ENCODE results near the gene ATP5F1A.
"Not testable (repeated sequence)": the region's sequence is repeated elsewhere in the genome, so short reads cannot be mapped to it uniquely, and the experiment has no call there.

The ATP5F1A gene

DNA sequence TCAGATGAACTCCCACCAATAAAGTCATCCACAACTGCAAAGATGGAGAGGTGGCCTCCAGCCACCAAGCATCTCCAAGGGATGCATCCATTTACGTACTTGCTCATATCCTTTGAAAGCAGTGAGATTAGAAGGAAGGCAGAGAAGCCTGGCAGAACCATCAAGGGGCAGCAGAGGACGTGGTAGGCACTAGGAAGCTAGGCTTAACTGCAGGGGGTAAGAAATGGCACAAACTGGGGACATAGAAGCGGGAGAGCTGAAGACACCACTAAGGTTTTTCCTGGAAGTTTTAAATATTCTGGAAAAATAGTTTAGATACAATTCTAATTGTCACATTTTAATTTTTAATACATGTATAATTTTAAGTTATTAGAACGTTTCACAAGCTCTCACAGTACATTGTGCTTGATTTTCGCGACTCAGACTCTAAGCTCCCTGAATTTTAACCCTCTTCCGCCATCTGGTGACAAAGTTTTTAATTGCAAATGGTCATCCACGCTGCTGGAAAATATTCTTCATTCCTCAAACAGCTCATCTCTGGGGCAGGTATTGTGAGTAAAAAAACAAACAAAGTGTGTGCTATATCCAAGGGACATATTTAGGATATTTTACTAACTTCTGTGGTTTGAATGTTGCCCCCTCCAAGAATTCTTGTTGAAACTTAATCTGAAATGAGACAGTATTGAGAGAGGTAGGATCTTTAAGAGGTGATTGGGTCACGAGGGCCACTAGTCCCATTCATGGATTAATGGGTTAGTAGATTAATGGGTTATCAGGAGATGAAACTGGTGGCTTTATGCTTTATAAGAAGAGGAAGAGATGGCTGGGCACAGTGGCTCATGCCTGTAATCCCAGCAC, 24.4 kb downstream of the ATP5F1A start:
- peak; percentile 75 for DNase-seq

DNA sequence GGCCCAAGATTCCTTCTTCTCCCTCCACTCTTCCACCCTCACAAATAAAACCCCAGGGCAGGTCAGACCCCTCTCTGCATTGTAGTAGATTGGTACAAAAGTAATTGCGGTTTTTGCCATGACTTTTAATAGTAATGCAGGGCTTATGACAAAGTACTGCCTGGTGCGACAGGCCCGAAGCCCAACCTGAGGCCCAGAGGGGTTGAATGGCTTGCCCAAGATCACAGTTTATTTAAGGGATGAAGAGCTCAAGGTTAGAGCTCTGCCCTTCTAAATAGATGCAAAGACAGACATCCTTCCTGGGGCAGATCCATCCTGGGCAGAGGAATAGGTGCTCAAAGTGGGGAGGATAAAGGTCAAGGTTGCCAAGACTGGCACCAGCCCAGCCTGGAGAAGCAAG, 25.1 kb downstream of the ATP5F1A start:
- DNase-seq, result no peak

DNA sequence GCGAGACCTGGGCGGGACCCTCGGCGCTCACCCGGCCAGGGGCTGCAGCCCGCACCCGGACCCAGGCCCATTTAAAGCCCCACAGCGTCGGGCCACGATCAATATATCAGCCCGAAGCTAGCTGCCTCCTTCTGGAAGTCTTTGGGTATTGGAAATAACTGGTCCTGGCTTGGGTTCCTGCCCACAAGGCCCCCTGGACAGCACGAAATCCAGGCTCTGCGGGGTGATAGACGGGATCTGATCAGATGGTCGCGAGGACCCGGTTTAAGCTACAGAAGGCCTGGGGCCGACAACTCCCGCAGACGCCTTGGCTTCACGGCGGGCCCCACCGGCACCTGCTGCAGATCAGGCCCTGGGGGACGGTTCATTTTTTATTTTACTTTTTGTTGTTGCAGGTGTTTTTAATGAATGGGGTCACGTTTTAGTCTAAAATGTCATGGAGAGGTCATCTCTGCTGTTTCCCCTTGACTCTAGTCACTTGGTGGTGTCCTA, 25.7 kb downstream of the ATP5F1A start:
- DNase-seq, result no peak

DNA sequence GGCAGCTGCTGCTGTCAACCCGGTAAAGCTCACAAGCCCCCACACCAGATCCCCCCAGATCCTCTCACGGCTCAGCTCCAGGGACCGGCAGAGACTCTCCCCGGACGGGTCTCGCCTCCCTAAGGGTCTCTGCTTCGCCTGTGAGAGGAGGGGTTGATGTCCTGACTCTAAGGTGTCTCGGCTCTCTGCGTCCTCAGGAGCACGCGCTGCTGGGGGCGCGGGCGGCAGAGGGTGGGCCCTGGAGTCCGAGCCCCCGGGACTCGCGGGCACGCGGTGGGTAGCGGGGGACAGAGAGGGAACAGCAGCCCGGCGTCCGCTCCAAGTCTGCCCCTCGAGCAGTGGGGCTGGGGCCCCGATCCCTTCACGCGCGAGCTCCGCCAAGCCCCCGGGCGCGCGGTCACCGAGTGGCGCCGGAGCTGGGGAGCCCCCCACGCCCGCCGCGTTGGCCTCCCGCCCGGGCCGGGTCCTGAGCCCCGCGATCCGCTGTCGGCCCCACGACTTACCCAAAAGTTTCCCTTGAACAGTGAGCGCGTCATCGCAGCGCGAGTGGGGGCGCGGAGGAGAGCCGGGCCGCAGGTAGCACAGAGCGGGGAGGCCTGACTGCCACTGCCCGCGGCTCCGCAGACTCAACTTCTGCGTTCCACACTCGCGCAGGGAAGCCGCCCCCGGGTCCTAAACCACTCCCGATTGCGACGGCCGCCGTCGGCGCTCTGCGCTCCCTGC, 26.3 kb downstream of the ATP5F1A start, which contains the start of gene PSTPIP2:
PSTPIP2 (minus strand) TSS at position 608 of the 723 bp plus-strand sequence; CDS start at position 536, 72 bp downstream.
- peak; percentile 64 for DNase-seq

DNA sequence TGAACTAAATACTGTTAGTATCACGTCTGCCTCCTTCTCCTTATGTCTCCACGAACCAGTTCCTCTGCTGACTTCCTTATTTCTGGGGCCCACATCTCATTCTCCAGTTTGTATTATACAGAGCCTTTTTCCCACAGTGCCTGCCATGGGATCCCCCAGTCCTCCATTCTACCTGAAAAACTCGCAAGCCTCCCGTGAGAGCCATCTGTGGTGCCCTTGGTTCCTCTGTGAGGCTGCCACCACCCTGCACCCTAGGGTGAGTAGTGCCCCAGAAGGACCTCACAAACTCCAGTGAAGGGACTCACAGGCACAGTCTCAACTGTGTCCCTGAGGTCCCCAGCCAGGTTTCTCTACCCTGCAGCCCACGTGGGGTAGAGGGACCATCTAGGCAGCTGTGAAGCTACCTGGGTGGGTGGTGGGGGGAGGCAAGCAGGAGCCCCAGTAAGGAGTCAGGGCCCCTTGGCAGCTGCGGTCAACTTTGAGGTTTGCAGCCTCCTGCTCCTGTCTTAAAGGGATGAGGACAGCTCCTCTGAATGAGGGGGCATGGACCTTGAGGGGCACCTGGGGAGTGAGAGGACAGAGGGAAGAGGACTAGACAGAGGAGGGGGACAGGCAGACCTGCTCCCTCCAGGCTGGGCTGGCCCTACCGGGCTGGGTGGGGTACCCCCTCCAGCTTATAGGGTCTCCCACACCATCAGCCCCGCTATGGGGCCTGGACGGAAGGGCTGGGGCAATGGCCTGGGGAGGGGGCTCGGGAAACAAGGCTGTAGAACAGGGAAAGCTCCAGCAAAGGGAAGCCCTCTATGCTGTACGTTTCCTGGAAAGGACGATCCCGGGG, 27.1 kb downstream of the ATP5F1A start:
- DNase-seq, result no peak

DNA sequence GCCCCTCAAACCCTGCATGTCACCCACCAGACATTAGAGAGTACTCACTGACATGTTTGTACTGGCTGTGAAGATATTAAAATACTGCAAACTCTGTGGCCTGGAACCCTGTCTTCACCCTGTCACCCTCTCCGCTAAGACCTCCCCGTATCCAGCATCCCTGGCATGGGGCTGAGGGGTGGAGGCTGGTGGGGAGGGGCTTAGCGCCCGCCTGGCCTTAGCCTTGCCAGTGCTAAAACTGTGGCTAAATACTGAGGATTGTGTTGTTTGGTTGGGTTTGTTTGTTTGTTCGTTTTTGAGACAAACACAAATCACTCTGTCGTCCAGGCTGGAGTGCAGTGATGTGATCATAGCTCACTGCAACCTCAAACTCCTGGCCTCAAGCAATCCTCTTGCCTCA, 27.9 kb downstream of the ATP5F1A start:
- DNase-seq, result no peak

DNA sequence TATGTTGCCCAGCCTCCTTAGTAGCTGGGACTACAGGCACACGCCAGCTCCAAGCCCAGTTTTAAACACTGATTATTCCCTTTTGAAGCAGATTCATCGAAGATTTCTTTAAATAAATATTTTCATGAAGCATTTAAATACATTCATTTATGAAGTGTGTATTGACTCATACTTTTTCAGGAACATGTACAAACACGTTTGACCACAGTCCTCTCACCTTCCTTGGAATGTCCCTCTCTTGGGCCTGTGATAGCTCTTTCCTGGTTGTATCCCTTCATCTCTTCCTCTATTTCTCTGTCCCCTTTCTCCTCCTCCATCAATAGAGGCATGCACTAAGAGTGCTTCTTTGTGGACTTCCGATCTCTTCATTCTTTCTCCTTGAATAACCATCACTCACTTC, 28.6 kb downstream of the ATP5F1A start:
- no peak for DNase-seq

DNA sequence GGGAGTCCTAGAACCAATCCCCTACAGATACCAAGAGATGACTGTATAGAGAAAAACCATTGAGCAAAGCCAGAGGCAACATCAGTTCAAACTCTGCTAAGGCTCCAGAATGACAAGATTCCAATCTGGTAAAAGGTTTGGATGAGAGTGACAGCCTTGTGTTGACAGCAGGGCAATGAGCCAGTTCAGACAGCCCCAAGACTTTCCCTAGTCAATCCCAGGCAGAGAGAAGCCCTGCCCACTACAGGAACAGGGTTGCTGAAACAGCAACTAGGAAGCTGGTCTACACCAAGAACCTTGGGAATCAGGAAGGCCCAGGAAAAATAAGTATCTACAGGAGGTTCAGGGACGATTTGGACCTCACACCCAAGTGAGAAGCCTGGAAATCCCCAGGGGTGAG, 29.3 kb downstream of the ATP5F1A start:
- DNase-seq, result no peak

DNA sequence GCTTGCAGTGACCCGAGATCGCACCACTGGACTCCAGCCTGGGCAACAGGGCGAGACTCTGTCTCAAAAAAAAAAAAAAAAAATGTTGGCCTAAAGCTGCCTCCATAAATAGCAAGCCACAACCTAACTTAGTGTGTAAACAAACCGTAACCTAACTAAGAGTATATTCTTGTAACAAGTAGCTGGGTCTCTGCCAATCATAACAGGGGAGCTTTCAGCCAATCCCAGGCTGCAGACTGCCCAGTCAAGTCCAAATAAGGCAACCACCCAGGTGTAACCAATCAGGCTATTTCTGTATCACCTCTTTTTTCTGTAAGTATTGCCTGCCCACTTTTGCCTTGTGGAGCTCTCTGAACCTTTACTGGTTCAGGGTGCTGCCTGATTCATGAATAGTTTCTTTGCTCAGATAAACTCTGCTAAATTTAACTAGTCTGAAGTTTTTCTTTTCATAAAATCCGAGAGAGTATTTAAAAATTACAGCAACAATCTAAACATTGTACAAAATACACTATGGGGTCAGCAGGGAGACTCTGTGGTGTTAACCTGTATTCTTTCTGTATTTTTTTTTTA, 30.6 kb downstream of the ATP5F1A start:
- peak; percentile 7 for DNase-seq

DNA sequence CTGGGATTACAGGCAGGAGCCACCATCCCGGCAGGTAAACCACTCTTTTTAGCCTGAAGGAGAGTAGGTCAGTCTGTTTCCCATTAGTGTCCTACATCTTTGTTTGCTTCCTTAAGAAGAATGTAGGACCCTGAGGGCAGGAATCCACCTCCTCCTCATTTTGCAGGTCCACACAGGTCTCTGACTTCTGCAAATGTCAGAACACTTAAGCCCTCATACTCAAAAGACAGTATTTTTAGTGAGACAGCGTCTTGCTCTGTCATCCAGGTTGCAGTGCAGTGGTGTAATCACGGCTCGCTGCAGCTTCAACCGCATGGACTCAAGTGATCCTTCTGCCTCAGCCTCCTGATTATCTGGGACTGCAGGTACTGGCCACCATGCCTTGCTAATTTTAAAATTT, 35.3 kb downstream of the ATP5F1A start:
- DNase-seq, result no peak

DNA sequence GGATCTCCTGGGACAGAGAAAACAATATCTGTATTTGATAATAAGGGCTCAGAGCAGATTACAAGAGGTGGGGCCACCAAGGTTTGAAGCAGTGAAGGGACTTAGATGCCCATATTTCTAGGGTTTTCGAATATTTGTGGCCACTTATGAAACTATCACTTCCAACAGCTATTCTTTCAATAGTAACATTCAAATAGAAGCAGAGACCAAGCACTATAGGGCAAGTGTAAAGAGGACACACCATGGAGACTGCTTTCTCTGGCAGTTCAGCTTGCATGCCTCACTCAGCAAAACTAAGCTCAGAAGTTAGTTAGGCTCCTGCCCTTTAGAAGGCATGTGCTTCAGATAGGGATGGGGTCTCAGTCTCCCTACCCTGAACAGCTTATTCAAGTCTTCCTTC, 36.3 kb downstream of the ATP5F1A start:
- no peak for DNase-seq

DNA sequence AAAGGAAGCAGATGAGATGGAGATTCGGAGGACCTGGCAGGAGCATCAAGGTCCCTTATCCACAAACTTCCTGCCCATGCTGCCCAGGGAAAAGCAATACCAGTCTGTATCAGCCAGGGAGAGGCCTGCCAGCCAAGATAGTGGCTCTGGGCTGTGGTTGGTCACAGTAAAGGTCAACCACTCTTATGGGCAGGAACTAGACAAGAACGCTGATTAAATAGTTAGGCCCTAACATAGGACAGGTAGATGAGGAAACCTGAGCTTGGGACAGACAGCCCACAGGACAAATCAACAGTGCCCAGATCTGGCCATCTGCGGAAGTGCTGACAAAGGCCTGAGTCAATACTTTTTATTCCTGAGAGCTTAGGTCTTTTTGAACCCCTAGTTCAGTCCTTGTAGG, 36.7 kb downstream of the ATP5F1A start:
- no peak for DNase-seq

DNA sequence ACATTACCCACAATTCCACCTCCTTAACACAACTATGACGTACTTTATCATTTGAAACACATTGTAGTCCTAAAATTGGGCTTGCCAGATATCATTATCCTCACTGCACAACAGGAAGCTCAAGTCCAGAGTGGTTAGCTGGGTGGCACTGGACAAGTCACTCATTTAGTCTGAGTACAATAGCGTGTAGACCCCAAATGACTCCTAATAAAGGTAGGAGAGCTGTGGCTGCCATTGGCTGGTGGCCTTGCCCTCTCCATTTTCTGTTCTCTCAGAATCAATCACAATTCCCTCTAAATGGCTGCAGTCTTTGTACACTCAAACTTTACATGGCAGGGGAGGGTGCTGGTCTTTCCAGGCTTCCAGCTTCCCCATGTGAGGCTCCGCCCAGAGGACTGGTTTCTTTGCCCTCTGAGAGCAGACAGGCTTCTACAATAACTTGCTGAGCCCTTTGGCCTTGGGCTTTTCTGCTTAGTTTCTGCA, 37.7 kb downstream of the ATP5F1A start:
- DNase-seq, result no peak

DNA sequence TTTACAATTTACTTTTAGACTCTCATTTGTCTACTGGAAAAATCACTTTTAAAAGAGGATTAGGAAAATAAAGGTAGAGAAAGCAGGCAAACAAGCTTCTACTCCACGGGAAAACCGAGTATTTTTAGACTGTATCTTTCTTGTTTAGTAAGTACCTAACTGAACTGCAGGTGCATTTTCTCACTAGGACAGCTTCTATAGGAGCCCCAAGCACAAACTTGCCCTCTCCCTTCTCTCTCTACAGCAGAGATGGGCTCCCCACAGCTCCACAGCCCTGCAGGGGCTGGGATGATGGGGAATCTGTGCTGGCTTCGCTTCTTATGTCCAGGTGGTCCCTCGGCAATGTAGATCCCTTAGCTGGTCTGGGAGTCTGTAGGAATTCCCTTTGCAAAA, 42.3 kb downstream of the ATP5F1A start:
- no peak for DNase-seq

DNA sequence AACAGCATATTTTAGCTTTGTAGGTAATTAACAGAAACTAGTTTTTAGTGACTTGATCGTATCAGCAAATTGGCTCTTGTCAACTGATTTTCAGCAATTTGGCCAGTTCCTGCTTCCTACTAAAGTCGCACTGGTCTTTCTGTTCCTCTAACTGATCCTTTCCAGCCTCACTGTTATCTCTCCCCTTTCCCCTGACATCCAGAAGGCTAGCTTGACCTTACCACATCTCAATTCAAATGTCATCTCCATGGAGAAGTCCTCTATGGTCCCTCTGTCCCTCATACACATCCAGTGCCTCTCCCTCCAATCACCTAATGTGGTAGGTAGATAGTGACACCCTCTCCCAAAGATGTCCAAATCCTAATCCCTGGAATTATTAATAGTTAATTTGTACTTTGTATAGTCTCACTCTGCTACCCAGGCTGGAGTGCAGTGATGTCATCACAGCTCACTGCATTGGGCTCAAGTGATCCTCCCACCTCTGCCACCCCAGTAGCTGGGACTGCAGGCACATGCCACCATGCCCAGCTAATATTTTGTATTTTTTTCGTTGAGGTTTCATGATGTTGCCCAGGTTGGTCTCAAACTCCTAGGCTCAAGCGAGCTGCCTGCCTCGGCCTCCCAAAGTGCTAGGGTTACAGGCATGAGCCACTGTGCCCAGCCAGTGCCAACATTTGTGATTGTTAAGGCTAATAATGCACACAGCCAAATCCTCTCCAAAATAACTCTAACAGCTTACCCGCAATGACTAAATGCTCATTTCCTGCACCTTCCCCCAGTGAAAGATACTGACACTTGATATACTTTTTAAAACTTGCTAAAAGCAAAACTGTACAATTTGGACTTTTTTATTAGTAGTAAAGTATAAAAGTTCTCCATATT, 42.9 kb downstream of the ATP5F1A start:
- DNase-seq, result no peak

DNA sequence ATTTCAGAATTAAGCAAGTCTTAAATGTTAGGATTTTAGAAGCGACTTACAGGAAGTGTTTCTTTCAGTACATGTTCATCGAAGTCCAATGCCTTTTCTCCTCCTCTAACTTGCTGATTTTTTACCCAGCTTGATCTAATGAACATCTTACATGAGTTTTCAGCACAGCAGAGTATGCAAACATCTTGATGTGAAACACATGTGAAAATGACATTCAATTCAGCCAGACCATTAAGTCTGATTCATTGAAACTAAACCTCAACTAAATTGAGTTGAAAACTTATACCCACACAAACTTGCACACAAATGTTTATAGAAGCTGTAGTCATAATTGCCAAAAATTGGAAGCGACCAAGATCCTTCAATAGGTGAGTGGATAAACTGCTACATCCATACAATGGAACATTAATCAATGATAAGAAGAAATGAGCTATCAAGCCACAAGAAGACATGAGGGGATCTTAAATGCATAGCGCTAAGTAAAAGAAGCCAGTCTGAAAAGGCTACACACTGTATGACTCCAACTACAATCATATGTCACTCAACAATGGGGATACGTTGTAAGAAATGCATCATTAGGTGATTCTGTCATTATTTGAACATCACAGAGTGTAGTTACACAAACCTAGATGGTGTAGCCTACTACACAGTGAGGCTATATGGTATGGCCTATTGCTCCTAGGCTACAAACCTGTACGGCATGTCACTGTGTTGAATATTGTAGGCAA, 44.6 kb downstream of the ATP5F1A start:
- peak; percentile 59 for DNase-seq

DNA sequence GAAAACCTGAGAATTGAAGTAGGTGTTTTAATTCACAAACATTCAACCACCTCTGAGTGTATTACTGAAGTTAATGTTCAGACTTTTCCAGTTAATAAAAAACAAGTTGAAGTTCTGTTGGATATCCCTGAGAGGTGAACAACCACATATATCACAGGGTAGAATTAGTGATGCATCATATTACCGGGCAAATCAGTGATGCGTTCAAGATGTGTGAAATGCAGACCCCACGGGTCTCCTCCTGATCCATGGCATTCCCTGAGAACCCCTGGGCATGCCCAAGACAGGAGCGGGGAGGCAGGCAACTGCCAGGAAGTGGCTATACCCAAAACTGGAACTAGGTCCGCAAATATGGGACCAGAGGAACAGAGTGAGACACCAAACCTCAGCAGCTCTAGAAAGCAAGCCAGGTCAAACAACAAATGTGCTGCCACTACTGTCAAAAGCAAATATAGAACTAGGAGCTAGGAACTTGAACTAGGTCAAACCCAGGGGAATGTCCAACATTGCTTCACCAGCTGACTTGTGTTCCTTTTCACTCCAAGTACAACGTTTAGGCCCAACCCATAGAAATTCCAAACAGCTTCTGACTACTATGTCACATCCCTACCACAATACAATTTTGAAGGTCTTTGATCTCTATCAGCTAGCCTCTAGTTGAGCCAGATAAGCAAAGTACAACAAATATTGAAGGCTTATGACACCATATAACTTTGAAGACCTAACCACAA, 46.2 kb downstream of the ATP5F1A start:
- peak; percentile 42 for DNase-seq

DNA sequence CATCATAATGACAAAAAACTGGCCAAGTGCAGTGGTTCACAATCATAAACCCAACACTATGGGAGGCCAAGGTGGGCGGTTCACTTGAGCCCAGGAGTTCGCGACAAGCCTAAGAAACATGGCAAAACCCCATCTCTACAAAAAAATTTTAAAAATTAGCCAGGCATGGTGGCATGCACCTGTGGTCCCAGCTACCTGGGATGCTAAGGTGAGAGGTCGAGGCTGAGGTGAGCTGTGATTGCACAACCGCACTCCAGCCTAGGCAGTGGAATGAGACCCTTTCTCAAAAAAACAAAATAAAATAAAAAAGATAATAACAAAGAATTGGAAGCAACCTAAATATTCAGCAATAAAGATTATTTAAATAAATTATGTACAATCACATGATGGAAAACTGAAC, 47.8 kb downstream of the ATP5F1A start:
- no peak for DNase-seq

DNA sequence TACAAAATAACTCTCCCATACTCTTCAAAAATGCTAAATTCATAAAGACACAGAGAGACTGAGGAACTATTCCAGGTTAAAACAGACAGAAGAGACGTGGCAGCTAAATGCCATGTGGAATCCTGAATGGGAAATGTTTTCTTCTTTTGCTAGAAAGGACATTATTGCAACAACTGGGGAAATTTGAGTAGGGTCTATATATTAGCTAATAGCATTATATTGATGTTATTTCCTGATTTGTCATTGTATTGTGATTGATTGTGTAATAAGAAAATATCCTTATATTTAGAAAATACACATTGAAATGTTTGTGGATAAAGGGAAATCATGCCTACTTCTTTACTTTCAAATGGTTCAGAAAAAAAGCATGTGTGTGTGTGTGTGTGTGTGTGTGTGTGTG, 49.5 kb downstream of the ATP5F1A start:
- DNase-seq, result no peak

DNA sequence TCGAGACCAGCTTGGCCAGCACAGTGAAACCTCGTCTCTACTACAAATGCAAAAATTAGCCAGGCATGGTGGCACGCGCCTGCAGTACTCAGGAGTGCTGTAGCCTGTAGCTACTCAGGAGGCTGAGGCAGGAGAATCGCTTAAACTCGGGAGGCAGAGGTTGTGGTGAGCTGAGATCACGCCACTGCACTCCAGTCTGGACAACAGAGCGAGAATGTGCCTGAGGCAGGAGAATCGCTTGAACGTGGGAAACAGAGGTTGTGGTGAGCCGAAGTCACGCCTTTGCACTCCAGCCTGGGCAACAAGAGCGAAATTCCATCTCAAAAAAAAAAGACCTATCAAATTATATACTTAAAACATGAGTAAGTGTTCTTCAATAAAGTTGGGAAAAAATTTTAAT, 50.7 kb downstream of the ATP5F1A start:
- DNase-seq, result not testable (repeated sequence)

Data from fibroblast of skin of scalp (primary cell).